H9 (cell line): Measurements from ENCODE around the gene DAB1. TPM values are rescaled to one million over a fixed set of nuclear protein-coding genes. Genes with fewer than 3 reads are reported as not detected.

Experiments
- DNase-seq: peaks from one replicate; pipeline ENCODE4 v3.0.0-alpha.2; 2017
- H2AFZ ChIP-seq: one replicate; pipeline ENCODE4 v1.6.1; 2013; ENCODE audit warnings: mild to moderate bottlenecking, low read length, control low read depth, moderate library complexity
- H2AK5ac ChIP-seq: 2 replicates; pipeline ENCODE4 v1.6.1; 2013; ENCODE audit warnings: low read length, control low read depth, mixed read lengths; ENCODE audit not compliant: insufficient read length
- H2BK120ac ChIP-seq: one replicate; pipeline ENCODE4 v1.6.1; 2013; ENCODE audit warnings: low read depth, mild to moderate bottlenecking, low read length, control low read depth, inconsistent platforms; ENCODE audit not compliant: poor library complexity, severe bottlenecking
- H2BK12ac ChIP-seq: 2 replicates; pipeline ENCODE4 v1.6.1; 2013; ENCODE audit warnings: low read length, control low read depth, mixed read lengths, low read depth; ENCODE audit not compliant: insufficient read length
- H2BK15ac ChIP-seq: 2 replicates; pipeline ENCODE4 v1.6.1; 2013; ENCODE audit warnings: low read depth, low read length, control low read depth
- H2BK20ac ChIP-seq: one replicate; pipeline ENCODE4 v1.6.1; 2013; ENCODE audit warnings: low read depth, mild to moderate bottlenecking, low read length, control low read depth, inconsistent platforms; ENCODE audit not compliant: poor library complexity, severe bottlenecking
- H2BK5ac ChIP-seq: 2 replicates; pipeline ENCODE4 v1.6.1; 2013; ENCODE audit warnings: low read length, control low read depth, mixed read lengths; ENCODE audit not compliant: insufficient read length
- H3K14ac ChIP-seq: 2 replicates; pipeline ENCODE4 v1.6.1; 2013; ENCODE audit warnings: low read length, control low read depth; ENCODE audit not compliant: insufficient read depth
- H3K18ac ChIP-seq: 2 replicates; pipeline ENCODE4 v1.6.1; 2013; ENCODE audit warnings: low read depth, mild to moderate bottlenecking, mixed read lengths, low read length, control low read depth; ENCODE audit not compliant: insufficient read length
- H3K23ac ChIP-seq: 2 replicates; pipeline ENCODE4 v1.6.1; 2013; ENCODE audit warnings: low read length, control low read depth, mixed read lengths, low read depth; ENCODE audit not compliant: insufficient read length
- H3K23me2 ChIP-seq: 2 replicates; pipeline ENCODE4 v1.6.1; 2013; ENCODE audit warnings: low read depth, mild to moderate bottlenecking, mixed read lengths, low read length, control low read depth; ENCODE audit not compliant: insufficient read length, poor library complexity, severe bottlenecking
- H3K27ac ChIP-seq: 2 replicates; pipeline ENCODE4 v1.5.1; 2013; ENCODE audit warnings: low read length, control low read depth, mixed read lengths, low read depth; ENCODE audit not compliant: insufficient read length
- H3K27me3 ChIP-seq: 2 replicates; pipeline ENCODE4 v1.6.1; 2013; ENCODE audit warnings: low read length, control low read depth, inconsistent platforms; ENCODE audit not compliant: insufficient read depth
- H3K4ac ChIP-seq: 2 replicates; pipeline ENCODE4 v1.6.1; 2013; ENCODE audit warnings: low read depth, mild to moderate bottlenecking, control low read depth, inconsistent platforms, low read length, moderate library complexity
- H3K4me1 ChIP-seq: 2 replicates; pipeline ENCODE4 v1.6.1; 2013; ENCODE audit warnings: low read length, control low read depth, inconsistent platforms; ENCODE audit not compliant: insufficient read depth
- H3K4me2 ChIP-seq: 2 replicates; pipeline ENCODE4 v1.6.1; 2013; ENCODE audit warnings: low read length, control low read depth, mixed read lengths; ENCODE audit not compliant: insufficient read length, insufficient read depth
- H3K56ac ChIP-seq: 2 replicates; pipeline ENCODE4 v1.6.1; 2013; ENCODE audit warnings: low read depth, mild to moderate bottlenecking, mixed read lengths, low read length, control low read depth; ENCODE audit not compliant: insufficient read length
- H3K79me1 ChIP-seq: 2 replicates; pipeline ENCODE4 v1.6.1; 2013; ENCODE audit warnings: low read depth, mild to moderate bottlenecking, moderate library complexity, low read length, control low read depth, inconsistent platforms; ENCODE audit not compliant: insufficient read depth, poor library complexity, severe bottlenecking
- H3K79me2 ChIP-seq: 2 replicates; pipeline ENCODE4 v1.6.1; 2013; ENCODE audit warnings: low read length, control low read depth, inconsistent platforms; ENCODE audit not compliant: insufficient read depth
- H3K9ac ChIP-seq: 2 replicates; pipeline ENCODE4 v1.6.1; 2013; ENCODE audit warnings: low read length, control low read depth, mixed read lengths; ENCODE audit not compliant: insufficient read length; ENCODE audit errors: extremely low read depth
- H3K9me3 ChIP-seq: one replicate; pipeline ENCODE4 v1.6.1; 2013; ENCODE audit warnings: low read depth, low read length, inconsistent platforms; ENCODE audit not compliant: control insufficient read depth
- H3T11ph ChIP-seq: one replicate; pipeline ENCODE4 v1.6.1; 2013; ENCODE audit warnings: mild to moderate bottlenecking, low read length, control low read depth, inconsistent platforms
- H4K20me1 ChIP-seq: one replicate; pipeline ENCODE4 v1.6.1; 2013; ENCODE audit not compliant: control insufficient read depth, insufficient read length, insufficient read depth
- H4K5ac ChIP-seq: 2 replicates; pipeline ENCODE4 v1.6.1; 2013; ENCODE audit warnings: low read depth, mild to moderate bottlenecking, mixed read lengths, low read length, control low read depth; ENCODE audit not compliant: insufficient read length
- H4K8ac ChIP-seq: replicated peaks from 2 replicates; pipeline ENCODE4 v1.6.1; 2013; ENCODE audit warnings: low read length, control low read depth, mixed read lengths, low read depth; ENCODE audit not compliant: insufficient read length
- H4K91ac ChIP-seq: 2 replicates; pipeline ENCODE4 v1.6.1; 2013; ENCODE audit warnings: low read depth, mild to moderate bottlenecking, moderate library complexity, mixed read lengths, low read length, control low read depth; ENCODE audit not compliant: insufficient read length
- H3K27ac Mint-ChIP-seq, 3 experiments: 2 replicates in 2 of 3; 3 replicates in 1 of 3; pipeline ENCODE4 v1.8.0; 2020 to 2021; ENCODE audit warnings: mixed read lengths in 3 of 3, mild to moderate bottlenecking in 1 of 3, moderate library complexity in 1 of 3
- H3K27me3 Mint-ChIP-seq: 2 replicates; pipeline ENCODE4 v1.8.0; 2021; ENCODE audit warnings: low read depth, mild to moderate bottlenecking, moderate library complexity, mixed read lengths
- H3K36me3 Mint-ChIP-seq, 3 experiments: 2 replicates in 2 of 3; 3 replicates in 1 of 3; pipeline ENCODE4 v1.8.0; 2020 to 2021; ENCODE audit warnings: low read depth in 3 of 3, mixed read lengths in 3 of 3; ENCODE audit not compliant: insufficient read depth in 1 of 3
- H3K4me1 Mint-ChIP-seq, 2 experiments: 2 replicates each; pipeline ENCODE4 v1.8.0; 2020; ENCODE audit warnings: mixed read lengths in 2 of 2
- H3K4me3 Mint-ChIP-seq, 2 experiments: 2 replicates in 1 of 2; 3 replicates in 1 of 2; pipeline ENCODE4 v1.8.0; 2020 to 2021; ENCODE audit warnings: mild to moderate bottlenecking in 2 of 2, mixed read lengths in 2 of 2, moderate library complexity in 1 of 2
- H3K9me3 Mint-ChIP-seq, 2 experiments: 2 replicates in 1 of 2; 3 replicates in 1 of 2; pipeline ENCODE4 v1.8.0; 2020; ENCODE audit warnings: mild to moderate bottlenecking in 2 of 2, mixed read lengths in 2 of 2, moderate library complexity in 1 of 2
- WGBS: extraction: QIAGEN DNeasy Blood & Tissue Kit; methylation state at CpG from one replicate; pipeline ENCODE4 v1.1.7; 2013; ENCODE audit warnings: missing lambda C conversion rate, low lambda C conversion rate, mixed read lengths; ENCODE audit not compliant: insufficient read length; ENCODE audit errors: extremely low coverage; 5-methylcytosine and 5-hydroxymethylcytosine counted together
- total RNA-seq: library from RNA; stranded (reverse); gene quantifications from 2 replicates; pipeline ENCODE4 v1.2.1, GENCODE V29; 2021
- TF ChIP-seq, protein P1 (sequence below): fragments of 200-600 bp; sonication (generic); conservative IDR thresholded peaks from 3 replicates; pipeline ENCODE4 v1.8.0; 2021; ENCODE audit warnings: antibody characterized with exemption, mild to moderate bottlenecking

Gene DAB1
- total RNA-seq, 1 experiment from 2014 or later = 9.3 TPM

GRCh38 chr1:56958526-56958925 is 465.3 kb downstream of the DAB1 start:
- WGBS = no CpG with 5 or more reads among the region's 2 CpGs
- H3K27me3 ChIP-seq = no peaks in the 10 kb centered on the region
- no peaks in the 10 kb centered on the region for H4K20me1 ChIP-seq
- no peak overlapping the region for H3K56ac ChIP-seq
- no peak overlapping the region for H4K91ac ChIP-seq
- no peak overlapping the region for H2BK5ac ChIP-seq
- no peak overlapping the region for H4K5ac ChIP-seq
- H2AFZ ChIP-seq = no peak overlapping the region
- H4K8ac ChIP-seq = no peak overlapping the region
- no peak overlapping the region for H2BK15ac ChIP-seq
- Mint-ChIP-seq H3K9me3 (no peaks in the 10 kb centered on the region), H3K4me1 (no peaks in the 10 kb centered on the region), H3K36me3 (no peaks in the 10 kb centered on the region), H3K4me3 (no peak overlapping the region), H3K27ac (no peak overlapping the region), H3K27me3 (peaks cover 4% of the 10 kb centered on the region; the same call in 1 of the 2 replicates)
- H3K9me3 ChIP-seq = no peaks in the 10 kb centered on the region
- H3K27ac ChIP-seq = no peak overlapping the region
- no peaks in the 10 kb centered on the region for H3K23me2 ChIP-seq
- H2BK20ac ChIP-seq = no peak overlapping the region
- H3K79me1 ChIP-seq = no peaks in the 10 kb centered on the region
- no peak overlapping the region for H3K23ac ChIP-seq
- H3K9ac ChIP-seq = no peak overlapping the region
- no peak for DNase-seq
- H3K4me2 ChIP-seq = no peak overlapping the region
- H3K79me2 ChIP-seq = no peaks in the 10 kb centered on the region
- H2AK5ac ChIP-seq = no peak overlapping the region
- no peak overlapping the region for H2BK12ac ChIP-seq
- no peak overlapping the region for H3T11ph ChIP-seq
- TF ChIP-seq, protein P1, sequence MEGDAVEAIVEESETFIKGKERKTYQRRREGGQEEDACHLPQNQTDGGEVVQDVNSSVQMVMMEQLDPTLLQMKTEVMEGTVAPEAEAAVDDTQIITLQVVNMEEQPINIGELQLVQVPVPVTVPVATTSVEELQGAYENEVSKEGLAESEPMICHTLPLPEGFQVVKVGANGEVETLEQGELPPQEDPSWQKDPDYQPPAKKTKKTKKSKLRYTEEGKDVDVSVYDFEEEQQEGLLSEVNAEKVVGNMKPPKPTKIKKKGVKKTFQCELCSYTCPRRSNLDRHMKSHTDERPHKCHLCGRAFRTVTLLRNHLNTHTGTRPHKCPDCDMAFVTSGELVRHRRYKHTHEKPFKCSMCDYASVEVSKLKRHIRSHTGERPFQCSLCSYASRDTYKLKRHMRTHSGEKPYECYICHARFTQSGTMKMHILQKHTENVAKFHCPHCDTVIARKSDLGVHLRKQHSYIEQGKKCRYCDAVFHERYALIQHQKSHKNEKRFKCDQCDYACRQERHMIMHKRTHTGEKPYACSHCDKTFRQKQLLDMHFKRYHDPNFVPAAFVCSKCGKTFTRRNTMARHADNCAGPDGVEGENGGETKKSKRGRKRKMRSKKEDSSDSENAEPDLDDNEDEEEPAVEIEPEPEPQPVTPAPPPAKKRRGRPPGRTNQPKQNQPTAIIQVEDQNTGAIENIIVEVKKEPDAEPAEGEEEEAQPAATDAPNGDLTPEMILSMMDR = no peak
- no peak overlapping the region for H2BK120ac ChIP-seq
- H3K18ac ChIP-seq = no peak overlapping the region
- H3K4me1 ChIP-seq = no peaks in the 10 kb centered on the region
- H3K4ac ChIP-seq = no peak overlapping the region
- no peak overlapping the region for H3K14ac ChIP-seq
